ENCODE measurements around the gene IL4R. TPM values are rescaled to one million over a fixed set of nuclear protein-coding genes. Genes with fewer than 3 reads are reported as not detected.

Gene IL4R
- total RNA-seq, 1 experiment from 2014 or later = 28.6 TPM

DNA sequence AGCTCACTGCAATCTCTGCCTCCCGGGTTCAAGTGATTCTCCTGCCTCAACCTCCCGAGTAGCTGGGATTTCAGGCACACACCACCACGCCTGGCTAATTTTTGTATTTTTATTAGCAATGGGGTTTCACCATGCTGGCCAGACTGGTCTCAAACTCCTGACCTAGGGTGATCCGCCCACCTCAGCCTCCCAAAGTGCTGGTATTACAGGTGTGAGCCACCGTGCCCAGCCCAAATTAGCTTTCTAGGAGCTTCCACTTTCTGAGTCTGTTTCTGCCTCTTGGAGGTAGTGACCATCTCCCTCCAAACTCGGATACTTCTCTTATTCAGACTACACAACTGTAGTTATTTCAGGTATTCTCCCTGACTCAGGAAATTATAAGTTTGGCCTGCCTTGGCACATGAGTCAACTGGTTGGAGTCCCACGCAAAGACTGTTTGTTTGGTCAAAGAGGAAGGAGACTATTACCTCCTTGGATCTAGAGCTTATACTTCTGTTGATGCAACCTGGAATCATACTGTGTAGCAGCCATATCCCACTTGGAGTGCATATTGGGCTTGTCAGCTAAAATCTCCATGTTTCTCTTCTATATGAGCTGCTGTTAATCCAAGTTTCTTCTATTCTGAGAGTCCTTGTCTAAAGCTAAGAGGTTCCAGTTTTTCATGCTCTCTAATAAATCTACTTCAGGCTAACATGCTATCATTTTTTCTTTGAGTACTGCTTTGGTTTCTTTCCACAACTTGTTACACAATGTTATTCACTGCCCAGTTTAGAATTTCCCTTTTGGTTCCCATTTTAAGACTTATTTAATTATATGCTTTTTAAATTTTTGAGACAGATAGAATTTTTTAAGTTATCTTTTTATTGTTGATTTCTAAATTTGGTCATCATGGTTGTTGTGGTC, 7.5 kb downstream of the IL4R start:
- Histone ChIP-seq H2AK5ac (ENCODE audit: insufficient read length, low read length) (no peak overlapping the region), H3K27me3 (ENCODE audit: insufficient read depth, low read length) (no peaks in the 10 kb centered on the region), H2BK15ac (ENCODE audit: low read depth, low read length) (no peak overlapping the region), H3K4ac (ENCODE audit: low read depth, low read length) (no peak overlapping the region), H3T11ph (ENCODE audit: low read length) (no peak overlapping the region), H4K20me1 (ENCODE audit: control insufficient read depth, insufficient read depth, insufficient read length) (peaks cover 2% of the 10 kb centered on the region), H3K4me1 (ENCODE audit: insufficient read depth, low read length) (peaks cover 13% of the 10 kb centered on the region; the same call in 1 of the 2 replicates), H3K4me2 (ENCODE audit: insufficient read depth, insufficient read length, low read length) (no peak overlapping the region), H2BK12ac (ENCODE audit: insufficient read length, low read depth, low read length) (no peak overlapping the region), H3K23me2 (ENCODE audit: insufficient read length, low read depth, low read length, poor library complexity, severe bottlenecking) (no peaks in the 10 kb centered on the region), H3K27ac (ENCODE audit: insufficient read length, low read depth, low read length) (no peak overlapping the region), H4K91ac (ENCODE audit: insufficient read length, low read depth, low read length) (no peak overlapping the region), H3K14ac (ENCODE audit: insufficient read depth, low read length) (no peak overlapping the region), H3K18ac (ENCODE audit: insufficient read length, low read depth, low read length) (no peak overlapping the region), H3K9me3 (ENCODE audit: control insufficient read depth, low read depth, low read length) (no peaks in the 10 kb centered on the region), H2AFZ (ENCODE audit: low read length) (no peak overlapping the region), H3K23ac (ENCODE audit: insufficient read length, low read depth, low read length) (no peak overlapping the region), H2BK20ac (ENCODE audit: low read depth, low read length, poor library complexity, severe bottlenecking) (no peak overlapping the region), H3K79me2 (ENCODE audit: insufficient read depth, low read length) (peaks cover 5% of the 10 kb centered on the region; the same call in 1 of the 2 replicates), H4K8ac (replicated peaks; ENCODE audit: insufficient read length, low read depth, low read length) (no peak overlapping the region), H3K79me1 (ENCODE audit: insufficient read depth, low read depth, low read length, poor library complexity, severe bottlenecking) (no peaks in the 10 kb centered on the region), H3K56ac (ENCODE audit: insufficient read length, low read depth, low read length) (no peak overlapping the region), H3K9ac (ENCODE audit: extremely low read depth, insufficient read length, low read length) (no peak overlapping the region), H4K5ac (ENCODE audit: insufficient read length, low read depth, low read length) (no peak overlapping the region), H2BK5ac (ENCODE audit: insufficient read length, low read length) (no peak overlapping the region), H2BK120ac (ENCODE audit: low read depth, low read length, poor library complexity, severe bottlenecking) (no peak overlapping the region)
- H3K9me3 Mint-ChIP-seq = no peaks in the 10 kb centered on the region
- no peaks in the 10 kb centered on the region for H3K27me3 Mint-ChIP-seq (ENCODE audit: low read depth)
- TF ChIP-seq, protein P1, sequence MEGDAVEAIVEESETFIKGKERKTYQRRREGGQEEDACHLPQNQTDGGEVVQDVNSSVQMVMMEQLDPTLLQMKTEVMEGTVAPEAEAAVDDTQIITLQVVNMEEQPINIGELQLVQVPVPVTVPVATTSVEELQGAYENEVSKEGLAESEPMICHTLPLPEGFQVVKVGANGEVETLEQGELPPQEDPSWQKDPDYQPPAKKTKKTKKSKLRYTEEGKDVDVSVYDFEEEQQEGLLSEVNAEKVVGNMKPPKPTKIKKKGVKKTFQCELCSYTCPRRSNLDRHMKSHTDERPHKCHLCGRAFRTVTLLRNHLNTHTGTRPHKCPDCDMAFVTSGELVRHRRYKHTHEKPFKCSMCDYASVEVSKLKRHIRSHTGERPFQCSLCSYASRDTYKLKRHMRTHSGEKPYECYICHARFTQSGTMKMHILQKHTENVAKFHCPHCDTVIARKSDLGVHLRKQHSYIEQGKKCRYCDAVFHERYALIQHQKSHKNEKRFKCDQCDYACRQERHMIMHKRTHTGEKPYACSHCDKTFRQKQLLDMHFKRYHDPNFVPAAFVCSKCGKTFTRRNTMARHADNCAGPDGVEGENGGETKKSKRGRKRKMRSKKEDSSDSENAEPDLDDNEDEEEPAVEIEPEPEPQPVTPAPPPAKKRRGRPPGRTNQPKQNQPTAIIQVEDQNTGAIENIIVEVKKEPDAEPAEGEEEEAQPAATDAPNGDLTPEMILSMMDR (conservative IDR thresholded peaks at IDR 0.05) = no peak
- H3K4me1 Mint-ChIP-seq = peaks cover 37 to 53% of the 10 kb centered on the region in 2 experiments
- no peak for DNase-seq
- no peaks in the 10 kb centered on the region for H3K36me3 Mint-ChIP-seq (ENCODE audit: insufficient read depth in 1 of 3, low read depth in 3 of 3)
- no CpG with 5 or more reads among the region's 7 CpGs for WGBS (ENCODE audit: extremely low coverage, insufficient read length, low lambda C conversion rate)
- no peak overlapping the region for H3K27ac Mint-ChIP-seq
- H3K4me3 Mint-ChIP-seq = no peak overlapping the region
